Nephron (organoid): ENCODE measurements around the gene PREB.
A peak's percentile ranks its signal among the peaks of the same experiment; 100 is the strongest.

Experiments
- H3K27ac Mint-ChIP-seq, 3 experiments: 2 replicates each; pipeline ENCODE4 v1.8.0; 2020; ENCODE audit warnings: mixed read lengths in 3 of 3, mild to moderate bottlenecking in 2 of 3, moderate library complexity in 1 of 3
- H3K27me3 Mint-ChIP-seq: 2 replicates; pipeline ENCODE4 v1.8.0; 2021; ENCODE audit warnings: low read depth, mild to moderate bottlenecking, moderate library complexity, mixed read lengths
- H3K36me3 Mint-ChIP-seq: 2 replicates; pipeline ENCODE4 v1.8.0; 2020; ENCODE audit warnings: low read depth, mixed read lengths
- H3K4me1 Mint-ChIP-seq: 2 replicates; pipeline ENCODE4 v1.8.0; 2020; ENCODE audit warnings: mixed read lengths
- H3K4me3 Mint-ChIP-seq, 3 experiments: 2 replicates each; pipeline ENCODE4 v1.8.0; 2020; ENCODE audit warnings: mild to moderate bottlenecking in 3 of 3, mixed read lengths in 3 of 3, moderate library complexity in 2 of 3
- H3K9me3 Mint-ChIP-seq: 2 replicates; pipeline ENCODE4 v1.8.0; 2020; ENCODE audit warnings: mixed read lengths
- CTCF ChIP-seq, 3 experiments: fragments of 200-600 bp; sonication (generic); IDR thresholded peaks; one replicate each; pipeline ENCODE4 v1.5.0; 2021; ENCODE audit warnings: antibody characterized with exemption in 3 of 3; ENCODE audit not compliant: unreplicated experiment in 3 of 3

Gene PREB

GRCh38 chr2:27133905-27134780 is at the start of gene PREB:
TSS of gene PREB (minus strand) at chr2:27134636. CDS start at chr2:27134421, 215 bp downstream.
- H3K36me3 Mint-ChIP-seq: peaks cover 28% of the 10 kb centered on the region
- no peaks in the 10 kb centered on the region for H3K27me3 Mint-ChIP-seq
- TF ChIP-seq CTCF (IDR thresholded peaks at IDR 0.05; ENCODE audit: unreplicated experiment in 3 of 3): peak; percentile 44 to 48 (median 47)
- peak within 1 kb of the TSS; percentile 91 to 97 (median 96) for H3K4me3 Mint-ChIP-seq
- H3K27ac Mint-ChIP-seq: peak within 1 kb of the TSS; percentile 68 to 95 (median 94)
- peaks cover 13% of the 10 kb centered on the region for H3K4me1 Mint-ChIP-seq
- no peaks in the 10 kb centered on the region for H3K9me3 Mint-ChIP-seq

GRCh38 chr2:27184115-27184514 is 49.7 kb upstream of the PREB start:
- TF ChIP-seq CTCF (IDR thresholded peaks at IDR 0.05; ENCODE audit: unreplicated experiment in 3 of 3): no peak
- no peaks in the 10 kb centered on the region for H3K4me1 Mint-ChIP-seq
- H3K36me3 Mint-ChIP-seq: no peaks in the 10 kb centered on the region
- no peak overlapping the region for H3K4me3 Mint-ChIP-seq
- H3K9me3 Mint-ChIP-seq: no peaks in the 10 kb centered on the region
- H3K27me3 Mint-ChIP-seq: peaks cover 15% of the 10 kb centered on the region
- H3K27ac Mint-ChIP-seq: no peak overlapping the region

GRCh38 chr2:27182346-27182745 is 47.9 kb upstream of the PREB start:
- Mint-ChIP-seq H3K4me1 (no peaks in the 10 kb centered on the region), H3K9me3 (no peaks in the 10 kb centered on the region), H3K36me3 (no peaks in the 10 kb centered on the region), H3K27ac (no peak overlapping the region), H3K27me3 (peaks cover 12% of the 10 kb centered on the region), H3K4me3 (no peak overlapping the region)
- no peak for TF ChIP-seq CTCF (IDR thresholded peaks at IDR 0.05; ENCODE audit: unreplicated experiment in 3 of 3)

- Mint-ChIP-seq H3K4me3 (no peak overlapping the region), H3K27me3 (peaks cover 17% of the 10 kb centered on the region), H3K9me3 (no peaks in the 10 kb centered on the region), H3K4me1 (no peaks in the 10 kb centered on the region), H3K27ac (no peak overlapping the region), H3K36me3 (no peaks in the 10 kb centered on the region)
- no peak for TF ChIP-seq CTCF (IDR thresholded peaks at IDR 0.05; ENCODE audit: unreplicated experiment in 3 of 3)
Measured at GRCh38 chr2:27179344-27180000, 45.0 kb upstream of the PREB start.

- Mint-ChIP-seq H3K9me3 (no peaks in the 10 kb centered on the region), H3K4me3 (no peak overlapping the region), H3K27me3 (peaks cover 17% of the 10 kb centered on the region), H3K27ac (no peak overlapping the region), H3K4me1 (no peaks in the 10 kb centered on the region), H3K36me3 (no peaks in the 10 kb centered on the region)
- TF ChIP-seq CTCF (IDR thresholded peaks at IDR 0.05; ENCODE audit: unreplicated experiment in 3 of 3): no peak
Measured at GRCh38 chr2:27178469-27178868, 44.0 kb upstream of the PREB start.
